CD4-positive, alpha-beta T cell (primary cell): ENCODE data around the gene PDZK1IP1. TPM values are rescaled to one million over a fixed set of nuclear protein-coding genes. Genes with fewer than 3 reads are reported as not detected.
"Not testable (repeated sequence)": the region's sequence is repeated elsewhere in the genome, so short reads cannot be mapped to it uniquely, and the experiment has no call there.

Source experiments
- ATAC-seq: fragments of 200-7000 bp; cut with Tn5 transposase; one replicate; pipeline ENCODE4 v1.10.0; 2022; ENCODE audit warnings: mild to moderate bottlenecking; ENCODE audit not compliant: poor library complexity
- CTCF ChIA-PET: fragments of 350-600 bp; sonication (Branson Sonifier 250); formaldehyde crosslinking; loops from one replicate; lab custom pipeline; 2021; ENCODE audit warnings: antibody characterized with exemption, inconsistent platforms; lab: Charles Lee
- POLR2A ChIA-PET: fragments of 350-600 bp; sonication (Branson Sonifier 250); formaldehyde crosslinking; loops from one replicate; lab custom pipeline; 2021; ENCODE audit warnings: antibody characterized with exemption, inconsistent platforms; lab: Charles Lee
- DNase-seq, 14 experiments: peaks; one replicate each; pipeline ENCODE4 v3.0.0-alpha.2; 2013 to 2020; ENCODE audit warnings: mixed read lengths in 2 of 14
- H3K27ac ChIP-seq, 2 donors: one replicate each; pipeline versions ENCODE4 v1.5.1 to v1.7.0; 2013; ENCODE audit warnings: low read length in 2 of 2, low read depth in 1 of 2, mild to moderate bottlenecking in 1 of 2
- H3K27me3 ChIP-seq, 2 experiments: 1 replicate in 1 of 2; 2 replicates in 1 of 2; pipeline versions ENCODE4 v1.6.1 to v1.7.0; 2013; ENCODE audit warnings: low read length in 2 of 2, control low read depth in 1 of 2, mild to moderate bottlenecking in 1 of 2, moderate library complexity in 1 of 2; ENCODE audit not compliant: insufficient read depth in 2 of 2, control insufficient read depth in 1 of 2
- H3K36me3 ChIP-seq: one replicate; pipeline ENCODE4 v1.6.1; 2013; ENCODE audit warnings: low read length, control low read depth; ENCODE audit not compliant: insufficient read depth
- H3K4me1 ChIP-seq: one replicate; pipeline ENCODE4 v1.6.1; 2013; ENCODE audit warnings: low read length, control low read depth; ENCODE audit not compliant: insufficient read depth
- H3K4me3 ChIP-seq: one replicate; pipeline ENCODE4 v1.5.1; 2013; ENCODE audit warnings: mild to moderate bottlenecking, low read length, moderate library complexity
- H3K9me3 ChIP-seq, 2 experiments: 1 replicate in 1 of 2; 2 replicates in 1 of 2; pipeline versions ENCODE4 v1.6.1 to v1.7.0; 2013; ENCODE audit warnings: low read length in 2 of 2, mild to moderate bottlenecking in 2 of 2, control low read depth in 1 of 2, moderate library complexity in 1 of 2; ENCODE audit not compliant: control insufficient read depth in 1 of 2, insufficient read depth in 1 of 2
- H3K27ac Mint-ChIP-seq: one replicate; pipeline ENCODE4 v1.8.0; 2020; ENCODE audit warnings: mixed read lengths
- H3K27me3 Mint-ChIP-seq: one replicate; pipeline ENCODE4 v1.8.0; 2021; ENCODE audit warnings: mixed read lengths
- H3K36me3 Mint-ChIP-seq: one replicate; pipeline ENCODE4 v1.8.0; 2021; ENCODE audit warnings: low read depth, mixed read lengths
- H3K4me1 Mint-ChIP-seq: one replicate; pipeline ENCODE4 v1.8.0; 2021; ENCODE audit warnings: low read depth, mixed read lengths
- H3K4me3 Mint-ChIP-seq: one replicate; pipeline ENCODE4 v1.8.0; 2020; ENCODE audit warnings: mild to moderate bottlenecking, mixed read lengths
- H3K9me3 Mint-ChIP-seq: one replicate; pipeline ENCODE4 v1.8.0; 2020; ENCODE audit warnings: mixed read lengths
- CTCF ChIP-seq: fragments of 200-600 bp; IDR thresholded peaks from one replicate; pipeline ENCODE4 v1.8.0; 2022; ENCODE audit warnings: antibody characterized with exemption, mild to moderate bottlenecking
- intact Hi-C, 2 experiments: fragments of 100-400 bp; cut with DNase I in 1 of 2; cut with micrococcal nuclease in 1 of 2; formaldehyde crosslinking; loops; one replicate each; pipeline versions ENCODE4 v1.15.1 to v1.9.0; 2023 to 2025; cut with DNase I, micrococcal nuclease
- total RNA-seq, 174 experiments: library from RNA in 2 of 174; stranded (reverse) in 2 of 174; gene quantifications; one replicate each; pipeline ENCODE4 v1.2.3 and lab custom pipeline; 2021 to 2026

The PDZK1IP1 gene
- total RNA-seq, 2 experiments from 2014 or later: not detected

- intact Hi-C loops: no loop called here
- H3K27me3 ChIP-seq: peaks cover 0 to 6% of the 10 kb centered on the region in 2 experiments
- Mint-ChIP-seq H3K36me3 (no peaks in the 10 kb centered on the region), H3K27ac (no peak overlapping the region), H3K4me3 (no peak overlapping the region), H3K27me3 (peaks cover 52% of the 10 kb centered on the region), H3K4me1 (no peaks in the 10 kb centered on the region), H3K9me3 (no peaks in the 10 kb centered on the region)
- ATAC-seq: no peak
- no peaks in the 10 kb centered on the region for H3K4me1 ChIP-seq
- DNase-seq: no peak
- no peaks in the 10 kb centered on the region for H3K9me3 ChIP-seq
- H3K4me3 ChIP-seq: no peak overlapping the region
- no peak overlapping the region for H3K27ac ChIP-seq
- TF ChIP-seq CTCF: no peak
- ChIA-PET CTCF (interaction anchor here (0.7 kb wide), 1 partner anchor 24 kb away, joined by 4 read pairs; no protein-coding TSS in a partner anchor), POLR2A (no interaction called here)
- H3K36me3 ChIP-seq: no peaks in the 10 kb centered on the region
Observed at GRCh38 chr1:47164552-47164951, 25.3 kb downstream of the PDZK1IP1 start.

GRCh38 chr1:47161298-47162040, 28.4 kb downstream of the PDZK1IP1 start:
- Histone ChIP-seq H3K4me3 (no peak overlapping the region), H3K36me3 (no peaks in the 10 kb centered on the region), H3K4me1 (no peaks in the 10 kb centered on the region), H3K27me3 (peaks cover 0 to 5% of the 10 kb centered on the region in 2 experiments), H3K9me3 (no peaks in the 10 kb centered on the region), H3K27ac (no peak overlapping the region)
- H3K27ac Mint-ChIP-seq: no peak overlapping the region
- no peak for TF ChIP-seq CTCF
- intact Hi-C loops: no loop called here
- POLR2A ChIA-PET: no interaction called here
- CTCF ChIA-PET: no interaction called here
- DNase-seq (no peak), ATAC-seq (no peak)
- peaks cover 41% of the 10 kb centered on the region for H3K27me3 Mint-ChIP-seq
- H3K4me1 Mint-ChIP-seq: no peaks in the 10 kb centered on the region
- no peaks in the 10 kb centered on the region for H3K9me3 Mint-ChIP-seq
- no peaks in the 10 kb centered on the region for H3K36me3 Mint-ChIP-seq
- H3K4me3 Mint-ChIP-seq: no peak overlapping the region

- H3K4me3 Mint-ChIP-seq: no peak overlapping the region
- Histone ChIP-seq H3K36me3 (no peaks in the 10 kb centered on the region), H3K4me1 (no peaks in the 10 kb centered on the region), H3K27me3 (peaks cover 0 to 2% of the 10 kb centered on the region in 2 experiments), H3K27ac (no peak overlapping the region), H3K9me3 (no peaks in the 10 kb centered on the region), H3K4me3 (no peak overlapping the region)
- H3K27ac Mint-ChIP-seq: no peak overlapping the region
- H3K27me3 Mint-ChIP-seq: peaks cover 43% of the 10 kb centered on the region
- H3K9me3 Mint-ChIP-seq: no peaks in the 10 kb centered on the region
- no peaks in the 10 kb centered on the region for H3K36me3 Mint-ChIP-seq
- intact Hi-C loops: no loop called here
- ChIA-PET CTCF (no interaction called here), POLR2A (no interaction called here)
- ATAC-seq: no peak
- TF ChIP-seq CTCF: no peak
- DNase-seq: no peak
- H3K4me1 Mint-ChIP-seq: no peaks in the 10 kb centered on the region
Observed at GRCh38 chr1:47160716-47161115, 29.1 kb downstream of the PDZK1IP1 start.

GRCh38 chr1:47157957-47158356, 31.9 kb downstream of the PDZK1IP1 start:
- H3K27ac ChIP-seq, H3K4me1 ChIP-seq, ATAC-seq, H3K4me1 Mint-ChIP-seq, DNase-seq, H3K9me3 Mint-ChIP-seq, H3K36me3 ChIP-seq, H3K9me3 ChIP-seq, intact Hi-C loops, H3K4me3 ChIP-seq, CTCF ChIA-PET, H3K4me3 Mint-ChIP-seq, H3K27ac Mint-ChIP-seq, H3K27me3 ChIP-seq, POLR2A ChIA-PET, H3K36me3 Mint-ChIP-seq: not testable (repeated sequence)
- peaks cover 48% of the 10 kb centered on the region for H3K27me3 Mint-ChIP-seq

- H3K36me3 ChIP-seq, H3K9me3 ChIP-seq, H3K9me3 Mint-ChIP-seq, ATAC-seq, DNase-seq, H3K27me3 ChIP-seq, H3K4me3 Mint-ChIP-seq, H3K27ac Mint-ChIP-seq, POLR2A ChIA-PET, CTCF ChIA-PET, H3K36me3 Mint-ChIP-seq, H3K4me1 Mint-ChIP-seq, H3K4me1 ChIP-seq, H3K27ac ChIP-seq, H3K4me3 ChIP-seq, intact Hi-C loops: not testable (repeated sequence)
- peaks cover 52% of the 10 kb centered on the region for H3K27me3 Mint-ChIP-seq
Observed at GRCh38 chr1:47156457-47156856, 33.4 kb downstream of the PDZK1IP1 start.
